Measurements from ENCODE around the gene ALDOB. TPM values are rescaled to one million over a fixed set of nuclear protein-coding genes. Genes with fewer than 3 reads are reported as not detected.

ALDOB gene
- total RNA-seq, 2 experiments from 2014 or later: not detected

GRCh38 chr9:101403516-101404285 lies 31.9 kb downstream of the ALDOB start:
- CTCF ChIA-PET: interaction anchor here (0.9 kb wide), 1 partner anchor 22 kb away, joined by 3 read pairs; no protein-coding TSS in a partner anchor
- DNase-seq: no peak
- no peak for TF ChIP-seq CTCF (IDR thresholded peaks at IDR 0.05)
- Mint-ChIP-seq H3K27ac (no peak overlapping the region), H3K4me3 (no peak overlapping the region), H3K27me3 (no peaks in the 10 kb centered on the region), H3K4me1 (ENCODE audit: low read depth) (peaks cover 34% of the 10 kb centered on the region), H3K36me3 (ENCODE audit: low read depth) (peaks cover 83% of the 10 kb centered on the region), H3K9me3 (peaks cover 47% of the 10 kb centered on the region)
- POLR2A ChIA-PET: interaction anchor here (0.6 to 1.0 kb wide), 2 partner anchors 15 to 107 kb away, joined by 3 to 4 read pairs; no protein-coding TSS in a partner anchor
- ATAC-seq: no peak
- intact Hi-C loops (cut with micrococcal nuclease): no loop called here

- H3K4me3 Mint-ChIP-seq: peak overlapping the region; percentile 99
- intact Hi-C loops (cut with micrococcal nuclease): no loop called here
- no peak for TF ChIP-seq CTCF (IDR thresholded peaks at IDR 0.05)
- H3K27ac Mint-ChIP-seq: peak overlapping the region; percentile 43
- no peak for ATAC-seq
- no peaks in the 10 kb centered on the region for H3K27me3 Mint-ChIP-seq
- POLR2A ChIA-PET: interaction anchor here (1.3 to 3.0 kb wide), 3 partner anchors 9 to 137 kb away, joined by 3 to 13 read pairs (median 9); partner anchors contain the start of gene RNF20
- CTCF ChIA-PET: interaction anchor here (0.9 to 1.0 kb wide), 2 partner anchors 12 to 49 kb away, joined by 4 to 5 read pairs; no protein-coding TSS in a partner anchor
- peaks cover 75% of the 10 kb centered on the region for H3K36me3 Mint-ChIP-seq (ENCODE audit: low read depth)
- H3K9me3 Mint-ChIP-seq: peaks cover 20% of the 10 kb centered on the region
- peaks cover 52% of the 10 kb centered on the region for H3K4me1 Mint-ChIP-seq (ENCODE audit: low read depth)
- no peak for DNase-seq
Observed at GRCh38 chr9:101400120-101400519, 35.5 kb downstream of the ALDOB start.

- Mint-ChIP-seq H3K27ac (peak overlapping the region; percentile 100), H3K27me3 (no peaks in the 10 kb centered on the region), H3K4me3 (peak overlapping the region; percentile 99), H3K36me3 (ENCODE audit: low read depth) (peaks cover 75% of the 10 kb centered on the region), H3K9me3 (peaks cover 17% of the 10 kb centered on the region), H3K4me1 (ENCODE audit: low read depth) (peaks cover 56% of the 10 kb centered on the region)
- POLR2A ChIA-PET: interaction anchor here (1.3 to 3.0 kb wide), 3 partner anchors 10 to 138 kb away, joined by 3 to 13 read pairs (median 9); partner anchors contain the start of gene RNF20
- no peak for DNase-seq
- intact Hi-C loops (cut with micrococcal nuclease): loop anchor here (5.0 kb wide), 1 partner anchor 133 kb away; the partner anchor contains the start of gene RNF20
- CTCF ChIA-PET: interaction anchor here (0.9 to 1.0 kb wide), 2 partner anchors 11 to 50 kb away, joined by 4 to 5 read pairs; no protein-coding TSS in a partner anchor
- TF ChIP-seq CTCF (IDR thresholded peaks at IDR 0.05): no peak
- no peak for ATAC-seq
Observed at GRCh38 chr9:101399643-101399970, 36.0 kb downstream of the ALDOB start.

- DNase-seq: peak; percentile 15
- ATAC-seq: no peak
- intact Hi-C loops (cut with micrococcal nuclease): loop anchor here (5.0 kb wide), 1 partner anchor 133 kb away; the partner anchor contains the start of gene RNF20
- Mint-ChIP-seq H3K9me3 (peaks cover 19% of the 10 kb centered on the region), H3K4me3 (peak overlapping the region; percentile 99), H3K36me3 (ENCODE audit: low read depth) (peaks cover 76% of the 10 kb centered on the region), H3K27ac (peak overlapping the region; percentile 100), H3K27me3 (no peaks in the 10 kb centered on the region), H3K4me1 (ENCODE audit: low read depth) (peaks cover 61% of the 10 kb centered on the region)
- no peak for TF ChIP-seq CTCF (IDR thresholded peaks at IDR 0.05)
- ChIA-PET CTCF (interaction anchor here (1.1 to 2.2 kb wide), 4 partner anchors 10 to 131 kb away, joined by 3 to 16 read pairs (median 4); no protein-coding TSS in a partner anchor), POLR2A (interaction anchor here (1.2 to 3.0 kb wide), 4 partner anchors 8 to 138 kb away, joined by 3 to 13 read pairs (median 8); partner anchors contain the start of gene RNF20)
Observed at GRCh38 chr9:101398930-101399642, 36.5 kb downstream of the ALDOB start.

Data from activated CD8-positive, alpha-beta T cell treated with anti-CD3 and anti-CD28 coated beads for 36 hours (primary cell).